NCI-H2196 (cell line): Measurements from ENCODE around the gene PRICKLE1.

ENCODE experiments used
- DNase-seq: peaks from one replicate; lab custom pipeline; 2025; ENCODE audit not compliant: unreplicated experiment; lab: John Stamatoyannopoulos, UW

The PRICKLE1 gene

DNA sequence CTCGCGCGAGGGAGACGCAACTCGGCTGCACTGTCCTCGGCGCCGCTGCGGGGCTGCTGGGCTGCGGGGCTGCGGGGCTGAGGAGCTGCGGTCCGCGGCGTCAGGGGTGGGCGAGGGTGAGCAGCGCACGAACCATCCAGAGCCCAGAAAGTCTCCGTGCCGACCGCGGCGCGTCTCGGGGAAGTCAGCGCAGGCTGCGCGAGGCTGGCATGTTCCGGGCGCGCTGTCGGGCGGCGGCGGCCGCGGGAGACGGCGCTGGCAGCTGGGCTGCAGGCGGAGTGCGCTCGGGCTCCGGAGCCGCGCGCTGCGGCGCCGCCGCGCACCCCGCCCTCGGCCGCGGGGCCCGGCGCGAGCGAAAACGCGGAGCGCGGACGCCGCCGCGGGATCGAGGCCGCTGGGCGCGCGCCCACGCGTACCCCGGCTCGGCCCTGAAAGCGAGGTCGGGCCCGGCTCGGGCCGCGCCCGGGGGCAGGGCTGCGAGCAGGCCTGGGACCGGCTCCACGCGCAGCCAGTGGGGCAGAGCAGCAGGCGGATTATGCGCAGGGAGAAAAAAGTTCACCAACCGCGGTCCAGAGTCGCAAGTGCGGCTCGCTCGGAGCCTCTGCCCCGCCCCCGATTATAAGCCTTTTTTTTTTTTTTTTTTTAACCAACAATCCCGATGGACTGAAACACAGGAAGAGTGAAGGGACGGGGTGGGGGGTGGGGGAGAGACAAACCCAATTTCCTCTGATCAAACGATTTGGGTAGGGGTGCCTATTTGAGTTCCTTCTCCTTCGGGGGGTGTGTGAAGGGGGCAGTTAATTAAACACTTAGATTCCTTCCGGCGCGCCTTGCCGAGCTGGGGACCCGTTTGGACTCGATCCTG lies at the start of gene PRICKLE1:
PRICKLE1 (minus strand) TSS at position 282 of the 865 bp plus-strand sequence. CDS start 117,230 bp downstream, outside the sequence.
- no peak for DNase-seq

DNA sequence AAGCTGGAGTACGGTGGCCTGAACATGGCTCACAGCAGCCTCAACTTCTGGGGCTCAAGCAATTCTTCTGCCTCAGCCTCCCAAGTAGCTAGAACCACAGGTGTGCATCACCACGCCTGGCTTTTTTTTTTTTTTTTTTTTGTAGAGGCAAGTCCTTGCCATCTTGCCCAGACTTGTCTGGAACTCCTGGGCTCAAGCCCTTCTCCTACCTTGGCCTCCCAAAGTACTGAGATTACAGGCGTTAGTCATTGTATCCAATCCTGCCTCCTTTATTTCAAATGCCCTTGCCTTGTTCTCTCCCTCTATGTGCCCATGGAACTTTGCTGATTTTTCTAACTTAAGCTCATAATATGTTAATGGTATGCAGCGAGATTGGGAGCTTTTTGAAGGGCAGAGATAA lies 49.2 kb upstream of the PRICKLE1 start:
- DNase-seq: no peak

DNA sequence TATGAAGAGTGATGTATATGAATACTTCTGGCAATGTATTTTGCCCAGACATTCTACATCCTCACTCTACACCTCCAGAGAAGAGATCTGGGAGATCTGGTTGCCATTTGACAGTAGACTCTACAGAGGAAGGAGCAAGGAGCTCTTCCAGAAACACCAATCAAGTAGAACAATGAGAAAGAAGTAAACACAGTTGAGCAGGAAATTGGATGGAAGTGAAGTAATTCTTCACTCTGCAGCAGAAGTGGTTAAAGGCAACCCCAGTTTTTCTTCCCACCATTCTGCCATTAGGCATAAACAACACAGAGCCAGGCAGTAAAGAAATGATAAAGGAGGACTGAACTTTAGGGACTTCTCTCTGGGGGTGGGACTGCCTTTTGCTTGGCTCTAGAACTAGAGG lies 48.5 kb upstream of the PRICKLE1 start:
- DNase-seq: no peak

DNA sequence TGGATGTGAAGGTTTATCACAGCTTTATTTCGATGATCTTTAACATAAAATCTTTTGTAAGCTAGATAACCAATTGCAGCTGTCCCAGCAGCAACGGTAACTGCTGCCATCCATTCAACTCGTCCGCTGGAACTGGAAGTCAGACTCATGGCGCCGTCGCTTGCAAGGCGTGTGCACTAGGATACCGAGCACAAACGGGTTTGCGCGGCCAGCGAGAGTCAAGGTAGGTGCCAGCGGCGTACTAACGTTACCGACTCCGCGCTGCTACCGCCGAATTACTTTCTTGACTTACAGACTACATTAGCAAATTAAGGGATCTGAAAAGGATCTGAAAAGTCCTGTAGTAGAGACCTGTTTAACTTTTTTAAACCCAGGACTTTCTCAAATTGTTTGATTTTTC lies 47.4 kb upstream of the PRICKLE1 start:
- DNase-seq: no peak

DNA sequence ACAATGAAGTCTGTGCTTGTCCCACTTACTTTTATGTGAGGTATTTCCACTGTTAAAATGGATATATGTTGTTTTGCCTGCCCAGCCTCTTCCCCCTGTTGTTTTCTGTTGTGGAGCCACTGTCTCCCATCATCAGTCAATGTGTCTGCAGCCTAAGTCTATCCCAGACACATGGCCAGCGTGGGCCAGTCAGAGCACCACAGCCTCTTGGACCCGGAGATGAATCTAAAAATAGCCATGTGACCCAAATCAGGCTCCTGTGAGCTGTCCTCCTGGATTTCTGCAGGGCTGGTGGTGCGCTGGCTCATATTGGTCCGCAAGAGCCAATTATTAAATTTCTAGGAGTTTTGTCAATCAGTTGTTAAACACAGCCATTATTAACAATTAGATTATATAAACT lies 44.0 kb upstream of the PRICKLE1 start:
- no peak for DNase-seq

DNA sequence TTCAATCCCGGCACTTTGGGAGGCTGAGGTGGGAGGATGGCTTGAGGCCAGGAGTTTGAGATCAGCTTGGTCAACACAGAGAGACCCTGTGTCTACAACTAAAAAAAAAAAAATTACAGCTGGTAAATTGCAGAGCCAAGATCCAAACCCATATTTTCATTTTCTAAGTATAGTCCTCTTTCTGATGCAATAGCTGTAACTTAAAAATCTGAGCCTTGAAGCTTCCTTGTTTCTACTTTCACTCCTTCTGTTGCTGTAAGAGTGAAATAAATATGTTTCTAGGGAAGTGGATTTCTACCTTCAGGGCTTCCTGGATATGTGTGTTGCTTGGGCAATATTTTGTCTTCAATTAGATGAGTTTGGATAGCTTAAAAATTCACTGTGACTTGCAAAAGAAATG lies 42.0 kb upstream of the PRICKLE1 start:
- DNase-seq: no peak

DNA sequence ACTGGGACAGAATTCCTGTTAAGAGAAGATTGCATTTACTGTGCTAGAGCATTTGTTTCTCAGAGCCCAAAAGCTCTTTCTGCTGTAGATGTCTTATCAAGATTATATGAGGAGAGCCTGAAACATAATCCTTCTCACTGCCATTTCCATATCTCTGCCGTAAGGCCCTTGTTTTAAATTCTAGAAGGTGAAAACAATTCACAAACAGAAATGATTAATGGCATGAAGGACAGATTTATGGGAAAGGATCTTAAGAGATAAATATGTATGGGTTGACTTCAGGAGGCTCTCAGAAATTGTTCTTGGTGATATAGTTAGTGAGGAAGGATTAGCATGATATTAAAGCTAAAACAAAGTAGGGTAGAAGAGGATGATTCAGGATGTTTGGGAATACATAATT lies 40.8 kb upstream of the PRICKLE1 start:
- DNase-seq: no peak

DNA sequence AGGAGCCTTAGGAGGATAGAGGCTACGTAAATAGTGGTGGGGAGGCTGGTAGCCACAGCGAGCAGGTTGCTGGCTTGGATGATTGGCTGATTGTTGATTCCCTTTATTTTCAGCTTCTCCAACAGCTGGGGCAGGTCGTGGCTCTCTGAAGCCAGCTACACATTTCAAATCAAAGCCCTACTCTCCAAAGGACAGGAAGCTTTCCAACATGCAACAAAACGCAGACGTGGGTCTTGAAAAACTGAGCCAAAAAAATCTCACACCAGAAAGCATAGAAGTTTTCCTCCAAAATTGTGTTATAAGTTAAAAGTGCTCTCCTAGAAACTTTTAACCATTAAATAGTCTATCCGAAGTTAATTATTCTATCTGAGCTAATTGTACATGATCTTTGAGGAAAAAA lies 37.6 kb upstream of the PRICKLE1 start:
- DNase-seq: no peak

DNA sequence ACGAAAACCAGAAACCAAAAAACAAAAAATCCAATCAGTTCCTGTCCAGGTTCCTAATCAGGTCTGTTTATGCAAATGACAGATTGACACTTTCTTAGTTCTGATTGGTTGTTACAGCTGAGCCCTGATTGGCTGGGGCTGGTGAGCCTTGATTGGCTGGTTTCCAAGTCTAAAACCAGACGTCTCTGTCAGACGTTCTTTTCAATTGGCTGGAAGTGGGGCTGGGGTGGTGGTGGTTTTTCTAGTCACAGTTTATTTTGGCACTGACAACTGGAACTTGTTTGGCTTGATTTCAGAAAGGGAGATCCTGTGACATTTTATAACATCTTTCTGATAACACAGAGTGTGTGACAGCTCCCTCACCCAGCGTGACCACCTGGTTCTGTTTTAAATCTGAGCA lies 36.1 kb upstream of the PRICKLE1 start:
- DNase-seq: no peak

DNA sequence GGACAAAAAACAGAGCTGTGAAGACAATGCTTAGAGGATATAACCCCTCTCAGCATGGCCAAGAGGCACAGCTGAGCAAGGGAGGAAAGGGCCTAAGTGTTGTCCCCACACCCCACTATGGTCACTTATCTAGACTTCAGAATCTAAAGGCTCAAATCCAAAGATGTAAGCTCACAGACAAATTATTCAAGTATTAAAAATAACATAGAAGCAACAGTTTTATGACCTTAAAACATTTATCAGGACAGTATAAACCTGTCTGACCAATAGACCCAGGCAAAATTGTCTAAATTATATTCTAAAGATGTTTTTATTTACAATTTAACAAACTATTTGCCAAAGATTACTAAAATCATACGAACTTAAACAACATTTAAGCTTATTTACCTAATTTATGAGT lies 28.1 kb upstream of the PRICKLE1 start:
- no peak for DNase-seq

DNA sequence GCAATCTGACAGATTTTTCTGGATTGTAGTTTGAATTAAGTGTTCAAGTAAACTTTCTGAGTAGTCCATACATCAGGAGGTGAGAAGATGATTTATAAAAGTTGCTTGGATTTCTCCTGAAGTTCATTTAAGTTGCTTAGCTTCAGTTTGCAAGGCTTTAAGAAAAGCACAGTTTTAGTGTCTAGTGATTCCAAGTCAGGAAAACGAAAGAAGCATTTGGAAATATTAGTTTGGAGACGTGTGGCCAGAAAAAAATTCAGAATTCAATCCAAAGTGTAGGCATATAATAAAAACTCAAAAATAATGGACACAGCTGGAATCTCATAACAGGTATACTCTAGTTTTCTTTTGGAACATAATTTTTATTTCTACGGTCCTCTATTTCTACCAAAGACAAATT lies 25.5 kb upstream of the PRICKLE1 start:
- DNase-seq: no peak

DNA sequence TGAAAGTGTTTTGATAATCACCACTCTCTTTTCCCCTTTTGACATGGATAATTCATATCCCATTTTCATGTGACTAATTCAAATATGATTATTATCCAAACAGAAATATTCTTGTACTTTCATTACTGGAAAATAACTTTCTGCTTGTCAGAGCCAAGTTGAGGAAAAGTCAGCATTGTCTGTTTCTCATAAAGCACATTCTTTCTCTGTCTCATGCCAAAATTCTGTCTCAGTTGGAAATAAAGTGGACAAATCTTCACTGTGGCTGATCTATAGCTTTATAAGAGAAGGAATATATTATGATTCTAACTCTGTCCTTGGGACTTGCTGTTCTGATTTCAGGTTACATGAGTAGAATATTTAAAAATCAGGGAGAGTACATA lies 22.7 kb upstream of the PRICKLE1 start:
- DNase-seq: no peak

DNA sequence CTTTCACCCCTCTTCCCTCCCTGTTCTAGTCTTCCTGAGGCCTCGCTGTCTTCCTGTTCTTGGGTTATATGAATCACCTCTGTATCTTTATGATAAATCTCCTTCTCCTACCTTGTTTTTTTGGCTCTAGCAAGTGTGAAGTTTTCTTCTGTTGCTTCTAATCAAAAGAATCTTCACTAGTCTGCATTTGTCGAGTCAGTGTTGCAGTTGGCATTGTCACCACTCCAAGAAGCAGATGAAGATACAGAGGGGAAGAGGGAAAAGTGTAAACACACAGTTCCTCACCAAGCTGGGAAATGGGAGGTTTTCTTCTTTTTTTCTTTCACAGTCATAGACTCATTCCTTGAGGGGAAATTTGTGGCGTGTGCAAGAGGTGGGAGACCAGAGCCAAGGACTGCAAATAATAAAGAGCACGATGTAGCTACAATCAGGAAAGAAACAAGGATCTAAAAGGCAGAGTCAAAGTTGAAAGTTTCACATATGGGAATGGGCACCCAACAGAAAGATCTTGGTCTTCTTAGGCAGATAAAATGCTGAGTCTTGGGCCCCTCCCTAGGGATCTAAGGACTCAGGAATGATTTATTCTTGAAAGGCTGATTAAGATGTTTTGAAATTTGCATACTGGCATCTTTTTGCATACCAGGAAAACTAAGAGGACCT lies 22.2 kb upstream of the PRICKLE1 start:
- DNase-seq: no peak

DNA sequence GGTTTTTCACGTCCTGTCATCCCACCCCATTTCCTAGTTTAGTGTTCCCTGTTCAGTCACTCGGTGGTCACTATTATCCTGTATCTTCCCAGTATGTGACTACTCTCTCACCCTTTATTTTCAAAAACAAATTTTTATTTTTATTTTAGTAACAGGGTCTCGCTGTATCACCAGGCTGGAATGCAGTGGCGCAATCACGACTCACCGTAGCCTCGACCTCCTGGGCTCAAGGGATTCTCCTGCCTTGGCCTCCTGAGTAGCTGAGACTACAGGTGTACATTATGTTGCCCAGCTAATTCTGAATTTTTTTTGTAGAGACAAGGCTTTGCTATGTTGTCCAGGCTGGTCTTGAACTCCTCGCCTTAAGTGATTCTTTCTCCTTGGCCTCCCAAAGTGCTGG lies 20.1 kb upstream of the PRICKLE1 start:
- no peak for DNase-seq

DNA sequence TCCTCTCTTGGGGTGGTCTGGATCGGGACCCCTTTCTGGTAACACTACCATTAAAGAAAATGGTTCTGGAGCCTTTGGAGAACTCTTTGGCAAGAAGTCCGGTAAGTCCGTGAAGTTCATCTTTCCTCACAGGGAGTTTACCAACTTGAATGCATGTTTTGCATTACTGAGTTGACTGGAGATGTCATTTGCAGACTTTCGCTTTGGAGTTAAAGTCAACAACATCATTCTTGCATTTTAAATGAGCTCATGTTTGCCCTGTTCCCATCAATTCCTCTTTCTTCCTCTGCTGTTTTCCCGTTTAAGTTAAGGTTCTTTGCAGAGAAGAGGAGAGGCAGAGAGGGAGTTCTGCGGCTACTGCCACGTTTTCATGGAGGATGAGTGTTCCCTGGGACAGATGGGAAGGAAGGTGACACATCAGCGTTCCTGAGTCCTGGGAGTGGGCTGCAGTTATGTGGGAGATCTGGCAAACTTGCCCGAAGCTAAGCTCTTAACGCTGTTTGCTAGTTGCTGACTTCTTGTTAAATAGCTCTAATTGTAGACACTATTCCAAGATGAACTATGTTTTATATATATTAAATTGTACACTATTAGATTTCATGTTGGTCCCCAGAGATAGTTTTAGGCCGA lies 18.8 kb upstream of the PRICKLE1 start:
- no peak for DNase-seq

DNA sequence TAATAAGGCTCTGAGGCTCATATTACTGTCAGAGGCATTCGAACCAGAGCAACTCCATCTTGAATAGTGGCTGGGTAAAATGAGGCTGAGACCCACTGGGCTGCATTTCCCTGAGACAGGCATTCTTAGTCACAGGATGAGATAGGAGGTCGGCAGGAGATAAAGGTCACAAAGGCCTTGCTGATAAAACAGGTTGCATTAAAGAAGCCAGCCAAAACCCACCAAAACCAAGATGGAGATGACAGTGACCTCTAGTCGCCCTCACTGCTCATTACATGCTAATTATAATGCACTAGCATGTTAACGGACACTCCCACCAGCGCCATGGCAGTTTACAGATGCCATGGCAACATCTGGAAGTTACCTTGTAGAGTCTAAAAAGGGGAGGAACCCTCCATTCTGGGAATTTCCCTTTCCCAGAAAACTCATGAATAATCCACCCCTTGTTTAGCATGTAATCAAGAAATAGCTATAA lies 18.1 kb upstream of the PRICKLE1 start:
- no peak for DNase-seq

DNA sequence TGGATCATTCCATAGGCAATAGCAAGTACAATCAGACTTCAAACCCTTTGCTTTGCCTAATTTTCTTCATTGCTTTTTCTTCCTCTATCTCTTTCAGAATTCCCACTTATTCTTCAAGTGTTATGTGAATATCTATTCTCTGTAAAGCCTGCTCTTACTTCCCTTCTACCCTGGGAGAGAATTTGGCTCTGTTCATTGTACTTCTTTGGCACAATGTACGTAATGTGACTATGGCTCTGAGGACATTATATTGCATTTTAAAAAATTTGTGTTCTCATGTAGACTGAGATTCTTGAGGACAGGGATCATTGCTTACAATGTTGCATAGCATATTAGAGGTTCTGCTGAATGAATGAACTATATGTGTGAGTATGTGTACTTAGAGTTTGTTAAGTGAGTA lies 16.9 kb upstream of the PRICKLE1 start:
- no peak for DNase-seq

DNA sequence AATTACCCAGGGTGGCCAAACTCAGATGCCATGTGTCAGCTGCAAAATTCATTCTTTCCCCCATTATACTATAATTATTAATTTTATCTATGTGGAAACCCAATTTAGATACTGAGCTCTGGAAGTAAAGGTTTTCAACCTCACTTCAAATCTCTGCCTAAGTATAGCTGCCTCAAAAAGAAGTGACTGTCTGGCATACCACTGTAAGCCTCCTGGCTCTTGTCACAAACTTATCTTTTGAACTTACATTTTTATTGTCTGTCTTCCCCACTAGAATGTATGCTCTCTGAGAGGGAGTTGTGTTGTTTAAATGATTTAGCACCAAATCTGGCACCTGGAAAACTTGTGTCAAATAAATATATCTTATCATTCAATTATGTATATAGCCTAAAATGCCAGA lies 16.1 kb upstream of the PRICKLE1 start:
- no peak for DNase-seq

DNA sequence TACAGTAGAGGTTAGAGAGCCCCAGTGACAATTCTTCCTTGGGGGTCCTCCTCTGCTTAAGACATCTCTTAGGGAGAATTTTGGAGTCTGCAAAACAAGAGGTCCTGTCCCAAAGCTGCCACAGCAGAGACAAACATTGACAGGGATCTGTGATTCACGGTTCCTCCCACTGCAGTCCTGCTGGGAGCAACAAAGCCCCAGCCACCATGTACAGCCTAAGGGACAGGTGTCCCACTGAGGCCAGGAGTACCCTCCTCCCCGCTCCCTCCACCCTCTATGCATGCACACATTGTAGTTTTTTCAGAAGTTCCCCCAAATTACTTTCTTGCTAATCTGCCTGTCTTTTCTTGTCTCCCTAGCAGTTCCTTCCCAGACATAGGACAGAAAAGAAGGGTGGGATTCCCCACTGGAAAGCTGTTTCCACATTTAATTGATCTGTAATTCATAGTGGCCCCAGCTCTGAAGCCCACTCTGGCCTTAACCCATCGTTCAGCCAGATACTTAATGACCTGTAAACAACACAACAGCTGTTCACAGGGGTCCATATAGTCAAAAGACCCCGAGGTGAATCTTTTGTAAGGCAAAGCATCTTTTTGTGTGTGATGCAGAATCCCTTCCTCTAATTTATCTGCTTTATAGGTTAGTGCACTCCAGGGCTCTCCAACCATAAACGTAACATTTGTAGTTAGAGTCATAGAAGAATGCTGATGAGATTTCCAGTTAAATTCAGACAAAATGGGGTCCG lies 13.9 kb upstream of the PRICKLE1 start:
- no peak for DNase-seq

DNA sequence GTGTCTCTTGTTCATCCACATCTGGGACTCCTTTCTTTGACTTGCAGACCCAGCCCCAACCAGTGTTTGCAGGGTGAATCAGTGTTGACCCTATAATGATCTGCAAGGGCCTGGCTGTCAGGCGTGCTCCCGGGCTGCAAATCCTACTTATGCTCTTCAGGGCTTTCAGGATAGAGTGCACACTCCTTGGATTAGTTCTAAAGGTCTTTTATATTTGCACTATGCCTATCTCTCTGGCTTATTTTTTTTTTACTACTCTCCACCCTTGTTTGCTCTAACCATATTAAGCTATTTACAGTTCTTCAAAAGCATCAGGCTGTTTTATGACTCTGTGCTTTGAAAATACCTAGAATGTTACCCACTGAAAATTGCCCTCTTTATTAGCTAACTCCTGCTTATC lies 4.3 kb upstream of the PRICKLE1 start:
- no peak for DNase-seq

DNA sequence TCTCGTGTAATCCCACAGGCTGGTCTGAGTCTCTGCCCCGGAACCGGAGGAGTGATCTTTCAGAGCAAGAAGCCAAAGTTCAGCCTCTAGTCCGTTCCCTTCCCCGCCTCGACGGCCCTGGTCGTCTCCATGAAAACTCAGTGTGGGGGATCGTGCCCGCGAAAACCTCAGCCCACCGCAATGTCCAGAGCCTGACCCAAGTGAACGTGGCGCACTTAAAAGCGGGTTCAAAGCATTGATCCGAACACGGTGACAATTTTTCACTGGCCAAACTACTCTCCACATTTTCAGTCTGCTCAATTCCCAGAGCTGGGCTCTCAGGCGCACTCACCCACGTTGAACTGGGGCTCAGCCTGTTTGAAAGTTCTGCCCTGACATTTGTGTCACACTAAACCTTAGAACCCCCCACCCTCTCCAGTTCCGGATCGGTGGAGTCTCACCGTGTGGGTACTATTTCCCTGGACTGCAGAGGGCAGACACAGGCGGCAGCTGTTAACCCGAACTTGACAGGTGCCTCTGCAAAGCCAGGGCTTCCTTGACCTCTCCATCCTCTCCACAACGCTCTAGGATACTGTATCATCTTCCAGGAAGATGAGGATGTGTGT lies 886 bp upstream of the PRICKLE1 start:
- DNase-seq: no peak
